Ishikawa (cell line): ENCODE data around the gene RTN4RL1.

Source experiments
- CEBPB ChIP-seq: IDR thresholded peaks from 2 replicates; pipeline ENCODE4 v1.6.1; 2012
- CREB1 ChIP-seq: IDR thresholded peaks from 2 replicates; pipeline ENCODE4 v1.6.1; 2012; ENCODE audit warnings: low read depth
- EGR1 ChIP-seq: IDR thresholded peaks from 2 replicates; pipeline ENCODE4 v1.6.1; 2012
- EP300 ChIP-seq: IDR thresholded peaks from 2 replicates; pipeline ENCODE4 v1.6.1; 2012; ENCODE audit warnings: borderline replicate concordance
- FOXM1 ChIP-seq: IDR thresholded peaks from 2 replicates; pipeline ENCODE4 v1.6.1; 2012; ENCODE audit warnings: low read depth, borderline replicate concordance
- NFIC ChIP-seq: IDR thresholded peaks from 2 replicates; pipeline ENCODE4 v1.6.1; 2012
- RAD21 ChIP-seq: IDR thresholded peaks from 2 replicates; pipeline ENCODE4 v1.6.1; 2012; ENCODE audit warnings: low read depth
- TAF1 ChIP-seq: IDR thresholded peaks from 2 replicates; pipeline ENCODE4 v1.6.1; 2012; ENCODE audit warnings: low read depth, mild to moderate bottlenecking
- TCF12 ChIP-seq: IDR thresholded peaks from 2 replicates; pipeline ENCODE4 v1.6.1; 2012; ENCODE audit warnings: low read depth
- TEAD4 ChIP-seq: IDR thresholded peaks from 2 replicates; pipeline ENCODE4 v1.6.1; 2012
- YY1 ChIP-seq: IDR thresholded peaks from 2 replicates; pipeline ENCODE4 v1.6.1; 2012; ENCODE audit warnings: low read depth
- ZBTB7A ChIP-seq: IDR thresholded peaks from 2 replicates; pipeline ENCODE4 v1.6.1; 2012; ENCODE audit warnings: low read depth
- TF ChIP-seq, protein P1 (sequence below): IDR thresholded peaks from 2 replicates; pipeline ENCODE4 v1.6.1; 2012; ENCODE audit warnings: low read depth, mild to moderate bottlenecking
- TF ChIP-seq, protein P2 (sequence below): IDR thresholded peaks from 2 replicates; pipeline ENCODE4 v1.6.1; 2012
- TF ChIP-seq, protein P3 (sequence below): IDR thresholded peaks from 2 replicates; pipeline ENCODE4 v1.6.1; 2012

Gene RTN4RL1

DNA sequence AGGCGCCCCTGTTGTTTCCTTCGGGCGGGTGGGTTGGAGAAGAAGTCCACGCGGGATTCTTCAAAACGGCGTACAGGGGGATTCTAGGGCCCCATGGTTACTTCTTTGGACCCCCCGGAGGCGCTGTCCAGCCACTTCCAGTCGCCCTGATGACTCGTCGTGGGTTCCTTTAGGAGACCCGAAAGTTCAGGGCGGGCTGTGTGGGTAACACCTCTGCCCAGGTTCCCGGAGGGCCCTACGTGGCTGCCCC lies 29.1 kb upstream of the RTN4RL1 start:
- TF ChIP-seq, protein P1, sequence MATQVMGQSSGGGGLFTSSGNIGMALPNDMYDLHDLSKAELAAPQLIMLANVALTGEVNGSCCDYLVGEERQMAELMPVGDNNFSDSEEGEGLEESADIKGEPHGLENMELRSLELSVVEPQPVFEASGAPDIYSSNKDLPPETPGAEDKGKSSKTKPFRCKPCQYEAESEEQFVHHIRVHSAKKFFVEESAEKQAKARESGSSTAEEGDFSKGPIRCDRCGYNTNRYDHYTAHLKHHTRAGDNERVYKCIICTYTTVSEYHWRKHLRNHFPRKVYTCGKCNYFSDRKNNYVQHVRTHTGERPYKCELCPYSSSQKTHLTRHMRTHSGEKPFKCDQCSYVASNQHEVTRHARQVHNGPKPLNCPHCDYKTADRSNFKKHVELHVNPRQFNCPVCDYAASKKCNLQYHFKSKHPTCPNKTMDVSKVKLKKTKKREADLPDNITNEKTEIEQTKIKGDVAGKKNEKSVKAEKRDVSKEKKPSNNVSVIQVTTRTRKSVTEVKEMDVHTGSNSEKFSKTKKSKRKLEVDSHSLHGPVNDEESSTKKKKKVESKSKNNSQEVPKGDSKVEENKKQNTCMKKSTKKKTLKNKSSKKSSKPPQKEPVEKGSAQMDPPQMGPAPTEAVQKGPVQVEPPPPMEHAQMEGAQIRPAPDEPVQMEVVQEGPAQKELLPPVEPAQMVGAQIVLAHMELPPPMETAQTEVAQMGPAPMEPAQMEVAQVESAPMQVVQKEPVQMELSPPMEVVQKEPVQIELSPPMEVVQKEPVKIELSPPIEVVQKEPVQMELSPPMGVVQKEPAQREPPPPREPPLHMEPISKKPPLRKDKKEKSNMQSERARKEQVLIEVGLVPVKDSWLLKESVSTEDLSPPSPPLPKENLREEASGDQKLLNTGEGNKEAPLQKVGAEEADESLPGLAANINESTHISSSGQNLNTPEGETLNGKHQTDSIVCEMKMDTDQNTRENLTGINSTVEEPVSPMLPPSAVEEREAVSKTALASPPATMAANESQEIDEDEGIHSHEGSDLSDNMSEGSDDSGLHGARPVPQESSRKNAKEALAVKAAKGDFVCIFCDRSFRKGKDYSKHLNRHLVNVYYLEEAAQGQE: peak; percentile 44; the same call in 1 of the 2 replicates
- TF ChIP-seq, protein P2, sequence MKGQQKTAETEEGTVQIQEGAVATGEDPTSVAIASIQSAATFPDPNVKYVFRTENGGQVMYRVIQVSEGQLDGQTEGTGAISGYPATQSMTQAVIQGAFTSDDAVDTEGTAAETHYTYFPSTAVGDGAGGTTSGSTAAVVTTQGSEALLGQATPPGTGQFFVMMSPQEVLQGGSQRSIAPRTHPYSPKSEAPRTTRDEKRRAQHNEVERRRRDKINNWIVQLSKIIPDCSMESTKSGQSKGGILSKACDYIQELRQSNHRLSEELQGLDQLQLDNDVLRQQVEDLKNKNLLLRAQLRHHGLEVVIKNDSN: no peak
- no peak for TF ChIP-seq NFIC

DNA sequence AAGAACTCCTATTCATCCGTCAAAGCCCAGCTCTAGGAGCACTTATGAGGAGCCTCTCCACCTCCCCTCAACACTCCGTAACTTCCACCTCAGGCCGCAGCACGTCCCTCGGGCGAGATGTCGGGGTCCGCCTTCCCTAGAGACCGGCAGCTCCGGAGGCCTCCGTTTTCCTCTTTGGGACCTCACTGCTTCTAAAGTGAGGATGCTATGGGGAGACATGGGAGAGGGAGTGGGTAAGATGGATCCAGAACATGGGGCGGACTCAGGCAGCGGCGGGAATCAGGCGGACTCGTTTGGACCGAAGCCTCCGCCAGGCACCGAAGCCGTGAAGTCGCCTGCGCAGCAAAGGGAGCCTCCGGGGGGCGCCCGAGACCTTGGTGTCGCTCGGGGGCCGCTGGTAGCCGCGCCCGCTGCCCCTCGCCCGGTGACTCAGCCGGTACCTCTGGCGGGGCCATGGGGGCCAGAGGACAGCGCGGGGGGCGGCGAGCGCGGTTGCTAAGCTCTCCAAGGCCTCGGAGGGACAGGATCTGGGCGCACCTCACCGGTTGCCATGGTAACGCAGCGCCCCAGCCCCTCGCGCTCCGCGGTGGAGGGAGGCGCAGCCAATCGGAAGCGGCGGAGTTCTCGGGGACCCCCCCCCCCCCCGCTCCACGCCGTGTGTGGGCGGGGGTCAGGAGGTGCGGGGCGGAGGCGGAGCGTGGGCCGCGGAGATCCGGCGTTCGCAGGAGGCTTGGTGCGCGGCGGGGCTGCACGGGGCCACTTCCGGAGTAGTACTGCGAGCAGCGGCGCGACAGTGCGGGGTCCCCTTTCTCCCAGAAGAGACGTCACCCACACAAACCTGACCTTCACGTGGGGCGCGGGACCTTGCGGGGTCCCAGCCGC lies 28.5 kb upstream of the RTN4RL1 start:
- TF ChIP-seq, protein P2: no peak
- TF ChIP-seq TCF12: no peak; the same call in 1 of the 2 replicates
- TF ChIP-seq, protein P3, sequence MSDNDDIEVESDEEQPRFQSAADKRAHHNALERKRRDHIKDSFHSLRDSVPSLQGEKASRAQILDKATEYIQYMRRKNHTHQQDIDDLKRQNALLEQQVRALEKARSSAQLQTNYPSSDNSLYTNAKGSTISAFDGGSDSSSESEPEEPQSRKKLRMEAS: peak; percentile 65
- TF ChIP-seq RAD21: peak; percentile 65
- peak; percentile 24; the same call in 1 of the 2 replicates for TF ChIP-seq EP300
- TF ChIP-seq EGR1: peak; percentile 97
- TF ChIP-seq TEAD4: 0 out of 2 replicates have a peak, but pooled peaks have one; percentile 22
- TF ChIP-seq ZBTB7A: peak; percentile 74

DNA sequence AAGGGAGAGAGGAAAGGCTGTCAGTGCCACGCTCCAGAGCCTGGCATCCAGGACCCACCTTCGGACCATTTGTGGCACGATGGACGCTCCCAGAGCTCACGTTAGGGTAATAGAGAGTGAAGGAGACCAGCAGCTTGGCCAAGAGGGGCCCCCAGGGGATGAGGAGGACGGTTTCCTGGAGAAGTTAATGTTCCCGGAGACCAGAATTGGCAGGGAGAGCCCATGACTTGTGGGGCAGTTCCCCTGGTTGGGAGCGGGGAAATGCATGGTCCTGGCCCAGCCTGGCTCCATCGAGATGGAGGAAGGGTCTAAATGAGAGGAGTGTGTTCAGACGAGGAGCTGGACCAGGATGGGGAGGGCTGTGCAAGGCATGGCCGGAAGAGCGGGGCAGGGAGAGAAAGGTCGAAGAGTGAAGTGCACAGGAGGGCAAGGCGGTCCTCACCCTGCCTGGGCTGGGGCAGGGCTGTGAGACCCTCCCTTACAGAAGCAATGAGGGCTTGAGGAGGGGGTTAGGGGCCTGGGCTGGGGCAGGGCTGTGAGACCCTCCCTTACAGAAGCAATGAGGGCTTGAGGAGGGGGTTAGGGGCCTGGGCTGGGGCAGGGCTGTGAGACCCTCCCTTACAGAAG lies 26.9 kb upstream of the RTN4RL1 start:
- no peak for TF ChIP-seq ZBTB7A
- TF ChIP-seq, protein P3: no peak
- TF ChIP-seq, protein P2: no peak
- TF ChIP-seq TCF12: no peak
- no peak for TF ChIP-seq CREB1
- no peak for TF ChIP-seq CEBPB
- no peak for TF ChIP-seq EP300
- TF ChIP-seq TEAD4: no peak
- TF ChIP-seq NFIC: no peak
- TF ChIP-seq TAF1: no peak
- TF ChIP-seq RAD21: no peak
- TF ChIP-seq EGR1: no peak
- TF ChIP-seq, protein P1: no peak
- TF ChIP-seq FOXM1: no peak
- TF ChIP-seq YY1: no peak

DNA sequence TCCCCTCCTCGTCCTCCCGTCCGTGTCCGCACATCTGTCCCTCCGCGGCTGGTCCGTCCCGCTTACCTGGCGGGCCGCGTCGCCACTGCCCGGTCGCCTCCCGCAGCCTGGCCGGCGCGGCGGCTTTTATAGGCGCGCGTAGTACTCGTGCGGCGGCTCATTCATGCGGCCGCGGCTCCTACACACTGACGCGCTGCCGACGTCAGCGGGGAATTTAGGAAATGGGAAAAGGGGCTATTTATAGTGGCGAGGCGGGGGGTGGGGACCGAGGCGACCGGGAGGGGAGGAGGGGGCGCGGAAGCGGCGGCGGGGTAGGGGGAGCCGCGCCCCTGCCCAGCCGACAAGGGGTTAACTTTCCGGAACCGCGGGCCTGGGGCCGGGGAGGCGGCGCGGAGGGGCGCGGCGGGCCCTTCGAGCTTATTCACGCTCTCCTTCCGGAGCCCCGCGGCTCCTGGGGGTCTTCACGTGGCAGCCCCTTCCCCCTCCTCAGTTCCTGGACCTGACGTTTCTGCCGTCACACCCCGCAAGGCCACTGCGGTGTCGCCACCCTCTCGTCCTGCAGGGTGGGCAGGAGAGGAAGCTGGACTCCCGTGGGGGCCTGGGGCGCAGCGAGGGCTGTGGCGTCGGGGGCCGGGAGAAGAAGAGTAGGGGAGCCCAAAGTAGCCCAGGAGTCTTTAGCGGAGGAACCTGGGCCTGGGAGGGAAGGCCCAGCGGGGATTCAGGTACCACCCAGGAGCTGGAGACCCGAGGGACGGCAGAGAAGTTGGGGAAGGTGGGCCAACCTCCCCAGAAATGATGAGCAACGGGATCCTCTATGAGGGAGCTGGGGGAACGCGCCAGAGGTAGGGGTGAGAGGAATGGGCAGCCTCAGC lies 26.2 kb upstream of the RTN4RL1 start:
- peak; percentile 38; the same call in 1 of the 2 replicates for TF ChIP-seq CREB1
- TF ChIP-seq FOXM1: no peak
- no peak for TF ChIP-seq RAD21
- TF ChIP-seq NFIC: no peak
- TF ChIP-seq, protein P3: no peak; the same call in 1 of the 2 replicates
- TF ChIP-seq, protein P2: no peak
- TF ChIP-seq ZBTB7A: peak; percentile 57; the same call in 1 of the 2 replicates
